ENCODE data around the gene KRIT1.
"Not testable (repeated sequence)": the region's sequence is repeated elsewhere in the genome, so short reads cannot be mapped to it uniquely, and the experiment has no call there.

The KRIT1 gene

DNA sequence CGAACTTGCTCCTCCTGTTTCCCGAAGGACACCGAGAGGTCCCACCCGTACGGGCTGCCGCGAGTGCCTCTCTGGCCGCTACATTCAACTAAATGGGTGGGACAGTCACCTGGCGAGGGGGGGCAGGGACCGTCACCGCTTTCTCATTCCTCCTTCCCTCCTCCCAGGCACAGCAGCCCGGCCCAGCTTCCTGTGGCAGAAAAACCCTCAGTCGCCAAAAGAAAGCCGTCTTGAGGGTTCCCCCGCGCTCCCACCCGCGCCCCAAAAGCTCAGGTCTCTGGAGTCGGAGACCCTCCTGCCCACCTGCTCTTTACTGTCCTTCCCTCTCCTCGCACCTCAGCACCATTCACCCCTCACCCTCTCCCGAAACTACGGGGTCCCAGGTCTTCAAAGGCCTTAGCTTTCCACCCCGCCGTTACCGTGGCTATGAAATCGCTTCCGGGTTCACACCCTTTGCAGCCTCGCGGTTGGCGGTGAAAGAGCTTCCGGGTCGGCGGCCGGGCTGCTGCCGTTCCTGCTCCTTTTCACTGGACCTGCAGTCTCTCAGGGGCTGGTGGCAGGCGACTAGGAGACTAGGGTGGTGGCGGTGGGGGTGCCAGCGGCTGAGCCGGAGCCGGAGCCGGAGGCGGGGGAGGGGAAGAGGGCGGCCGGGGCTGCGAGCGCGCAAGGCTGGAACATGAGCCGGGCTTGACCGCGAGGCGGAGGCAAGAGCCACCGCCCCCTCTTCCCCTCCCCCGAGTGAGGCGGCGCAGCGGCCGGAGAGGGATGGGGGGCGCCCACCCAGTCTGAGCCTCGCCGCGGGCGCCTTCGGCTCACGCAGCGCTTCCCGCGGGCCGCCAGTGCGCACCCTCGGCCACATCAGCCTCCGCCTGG is at the start of gene KRIT1, which contains the start of gene ANKIB1:
Gene KRIT1, minus strand, starts transcription at position 428 of the 873 bp plus-strand sequence. CDS start 3,779 bp downstream, outside the sequence.
Gene ANKIB1, plus strand, starts transcription at position 488 of the 873 bp plus-strand sequence. CDS start 49,005 bp downstream, outside the sequence.
- peak; percentile 46 for DNase-seq (ENCODE audit: low read depth, low spot score)

GRCh38 chr7:92295391-92295790 is 49.7 kb upstream of the KRIT1 start:
- no peak for DNase-seq (ENCODE audit: low read depth, low spot score)

GRCh38 chr7:92293896-92294590 is 48.3 kb upstream of the KRIT1 start:
- no peak for DNase-seq (ENCODE audit: low read depth, low spot score)

DNA sequence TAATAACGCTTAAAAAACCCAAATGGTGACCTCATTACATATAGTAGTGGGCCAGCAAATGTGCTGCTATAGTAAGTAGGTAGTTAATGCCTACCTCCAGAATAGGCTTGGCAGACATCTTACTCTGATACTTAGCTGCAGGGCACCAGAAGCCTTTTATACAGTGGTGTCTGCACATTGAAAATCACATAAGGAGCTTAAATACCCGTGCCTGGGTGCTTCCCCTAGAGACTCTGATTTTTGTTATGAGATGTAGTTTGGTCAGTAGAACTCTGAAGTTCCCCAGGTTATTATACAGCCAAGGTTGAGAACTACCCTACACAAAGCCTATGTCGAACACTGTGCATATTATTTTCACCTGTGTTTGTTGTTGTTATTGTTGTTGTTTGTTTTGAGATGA is 47.3 kb upstream of the KRIT1 start:
- DNase-seq (ENCODE audit: low read depth, low spot score): no peak

DNA sequence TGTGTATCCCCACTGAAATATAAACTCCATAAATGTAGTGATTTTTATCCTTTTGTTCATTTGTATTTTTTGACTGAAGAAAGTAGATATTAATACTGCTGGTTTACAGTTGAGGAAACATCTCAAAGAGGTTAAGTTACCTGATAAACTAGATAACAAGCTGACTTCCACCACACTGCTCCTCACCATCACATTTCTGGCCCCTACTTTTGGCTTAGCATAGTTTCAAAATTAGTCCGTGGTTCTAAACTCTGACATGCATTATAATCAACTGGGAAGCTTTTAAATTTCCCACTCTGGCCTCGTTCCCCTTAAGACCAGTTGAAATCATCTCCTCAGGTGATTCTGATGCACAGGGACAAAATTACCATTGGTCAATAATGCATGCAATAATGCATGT is 43.6 kb upstream of the KRIT1 start:
- no peak for DNase-seq (ENCODE audit: low read depth, low spot score)

- DNase-seq (ENCODE audit: low read depth, low spot score): no peak
These were observed 37.2 kb upstream of the KRIT1 start for GRCh38 chr7:92282930-92283329.

DNA sequence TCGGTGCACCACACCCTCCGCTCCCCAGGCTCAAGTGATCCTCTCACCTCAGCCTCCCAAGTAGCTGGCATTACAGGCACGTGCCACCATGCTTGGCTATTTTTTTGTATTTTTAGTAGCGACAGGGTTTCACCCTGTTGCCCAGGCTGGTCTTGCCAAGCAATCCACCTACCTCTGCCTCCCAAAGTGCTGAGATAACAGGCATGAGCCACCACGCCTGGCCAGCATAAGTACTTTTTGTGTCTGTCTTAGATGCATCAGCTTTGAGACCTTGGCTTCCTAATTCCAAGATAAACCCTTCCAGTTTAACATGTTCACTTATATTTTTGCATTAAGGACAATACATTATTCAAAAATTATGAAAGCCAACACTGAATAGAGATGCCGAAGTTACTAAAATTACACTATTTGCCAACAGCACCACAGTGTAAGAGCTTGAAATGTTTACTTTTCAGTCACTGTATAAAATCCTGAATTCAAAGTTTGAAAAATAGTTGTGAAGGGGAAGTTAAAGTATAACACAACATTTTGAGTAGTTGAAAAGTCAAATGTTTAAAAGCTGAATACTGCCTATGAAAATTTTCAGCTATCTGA is 36.6 kb upstream of the KRIT1 start:
- DNase-seq (ENCODE audit: low read depth, low spot score): no peak

- no peak for DNase-seq (ENCODE audit: low read depth, low spot score)
These were observed 35.3 kb upstream of the KRIT1 start for GRCh38 chr7:92281031-92281430.

GRCh38 chr7:92279396-92280031 is 33.8 kb upstream of the KRIT1 start:
- DNase-seq (ENCODE audit: low read depth, low spot score): no peak

GRCh38 chr7:92276460-92276864 is 30.7 kb upstream of the KRIT1 start:
- no peak for DNase-seq (ENCODE audit: low read depth, low spot score)

DNA sequence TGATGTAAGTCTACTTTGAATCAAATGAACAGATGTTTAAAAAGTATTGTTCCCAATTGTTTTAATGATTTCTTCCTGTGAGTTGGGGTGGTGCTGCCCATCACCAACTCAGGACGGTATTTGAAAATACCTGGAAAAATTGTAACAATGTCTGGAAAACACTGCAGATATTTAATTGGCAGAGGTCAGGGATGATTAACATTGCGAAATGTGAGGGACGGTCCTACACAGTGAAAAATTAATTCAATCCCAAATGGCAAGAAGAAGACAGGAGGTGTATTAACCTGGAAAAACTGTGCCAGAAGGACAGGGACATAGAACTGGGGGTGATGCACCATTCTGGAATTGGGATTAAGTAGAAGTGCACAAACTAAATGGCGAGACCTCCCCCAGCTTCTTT is 29.6 kb upstream of the KRIT1 start:
- no peak for DNase-seq (ENCODE audit: low read depth, low spot score)

DNA sequence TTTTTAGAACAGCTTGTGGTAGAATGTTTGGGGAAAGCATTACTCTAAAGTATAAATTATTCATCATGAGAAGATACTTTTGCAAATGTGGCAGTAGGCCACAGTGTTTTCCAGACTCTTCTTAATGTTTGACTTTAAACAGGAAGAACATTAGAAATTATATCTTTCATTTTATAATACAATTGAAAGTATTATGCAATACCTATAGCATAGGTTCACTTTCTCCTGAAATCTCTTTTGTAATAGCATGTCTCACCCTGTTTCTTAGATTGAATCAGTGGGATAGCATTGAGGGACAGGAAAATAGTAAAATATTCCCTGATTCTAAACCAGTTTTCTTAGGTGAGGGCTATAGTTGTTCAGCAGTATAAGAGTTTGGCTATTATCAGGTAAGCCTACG is 23.2 kb upstream of the KRIT1 start:
- no peak for DNase-seq (ENCODE audit: low read depth, low spot score)

DNA sequence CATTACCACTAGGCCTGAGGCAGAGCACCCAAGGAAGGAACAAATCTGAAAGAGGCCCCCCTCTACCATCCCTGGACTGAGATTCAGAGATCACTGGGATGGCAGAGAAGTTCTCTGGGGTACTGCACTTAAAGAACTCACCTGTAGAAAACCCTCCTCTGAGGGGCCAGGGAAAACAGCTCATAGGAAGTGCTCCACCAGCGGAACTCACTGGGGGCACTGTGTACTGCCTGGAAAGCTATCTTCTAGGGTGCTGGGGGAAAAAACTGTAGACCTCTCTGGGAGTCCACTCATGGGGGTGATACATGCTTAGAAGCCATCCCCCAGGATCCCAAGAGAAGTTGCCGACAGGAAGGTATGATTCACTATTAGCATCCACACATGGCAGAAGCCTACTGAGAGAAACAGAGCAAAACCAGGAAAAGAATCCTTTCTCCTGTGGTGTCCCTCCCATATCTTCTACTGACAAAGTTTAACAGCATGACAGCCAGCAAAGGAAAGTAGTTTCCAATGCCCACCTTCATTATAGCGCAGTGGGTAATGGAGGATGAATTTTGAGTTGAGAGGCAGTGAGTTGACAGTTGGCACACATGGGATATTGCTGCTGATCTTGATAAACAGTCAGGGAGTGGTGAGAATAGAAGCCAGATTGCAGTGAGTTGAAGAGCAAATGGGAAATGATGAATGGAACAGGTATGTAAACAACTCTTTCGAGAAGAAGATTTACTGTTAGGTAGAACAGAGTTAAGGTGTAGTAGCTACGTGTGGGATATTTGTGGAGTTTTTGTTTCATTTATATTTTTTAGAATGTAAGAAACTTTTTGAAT is 20.9 kb upstream of the KRIT1 start:
- DNase-seq (ENCODE audit: low read depth, low spot score): no peak

DNA sequence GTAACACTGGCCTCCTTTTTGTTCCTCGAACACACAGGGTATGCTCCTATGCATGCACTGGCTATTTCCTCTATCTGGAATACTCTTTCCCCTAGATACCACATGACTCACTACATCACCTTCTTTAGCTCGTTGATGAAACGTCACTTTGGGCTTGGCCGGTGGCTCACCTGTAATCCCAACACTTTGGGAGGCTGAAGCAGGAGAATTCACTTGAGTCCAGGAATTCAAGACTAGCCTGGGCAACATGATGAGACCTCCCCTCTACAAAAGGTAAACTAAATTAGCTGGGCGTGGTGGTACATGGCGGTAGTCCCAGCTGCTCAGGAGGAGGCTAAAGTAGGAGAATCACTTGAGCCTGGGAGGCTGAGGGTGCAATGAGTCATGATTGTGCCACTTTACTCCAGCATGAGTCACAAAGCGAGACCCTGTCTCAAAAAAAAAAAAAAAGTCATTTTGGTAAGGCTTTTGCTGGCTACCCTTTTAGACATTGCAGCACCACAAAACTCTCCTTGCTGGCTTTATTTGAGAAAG is 14.6 kb upstream of the KRIT1 start:
- DNase-seq (ENCODE audit: low read depth, low spot score): no peak

DNA sequence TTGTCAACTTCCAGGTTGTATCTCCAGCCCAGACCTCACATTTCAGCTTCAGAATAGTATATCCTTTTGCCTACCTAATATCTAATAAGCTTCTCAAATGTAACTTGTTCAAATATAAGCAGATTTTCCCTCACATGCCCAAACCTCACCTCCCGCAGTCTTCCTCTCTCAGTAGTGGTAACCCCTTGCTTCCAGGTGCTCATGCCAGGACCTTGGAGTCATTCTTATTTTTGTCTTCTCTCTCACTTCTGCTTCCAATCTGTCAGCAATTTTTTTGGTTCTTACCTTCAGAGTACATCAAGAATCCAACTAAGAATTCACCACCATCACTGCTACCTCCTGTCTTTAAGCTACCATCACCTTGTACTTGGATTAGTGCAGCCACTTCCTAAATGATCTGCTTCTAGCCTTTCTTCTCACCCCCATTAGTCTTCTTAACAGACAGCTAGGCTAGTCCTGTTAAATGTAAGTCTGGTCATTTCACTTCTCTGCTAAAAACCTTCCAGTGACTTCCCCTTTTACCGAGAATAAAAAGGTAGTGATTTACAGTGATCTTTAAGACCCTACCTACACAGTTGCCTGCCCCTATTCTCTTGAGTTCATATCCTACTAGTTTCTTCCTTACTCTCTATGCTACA is 14.0 kb upstream of the KRIT1 start:
- DNase-seq (ENCODE audit: low read depth, low spot score): no peak

GRCh38 chr7:92259062-92259461 is 13.3 kb upstream of the KRIT1 start:
- no peak for DNase-seq (ENCODE audit: low read depth, low spot score)

DNA sequence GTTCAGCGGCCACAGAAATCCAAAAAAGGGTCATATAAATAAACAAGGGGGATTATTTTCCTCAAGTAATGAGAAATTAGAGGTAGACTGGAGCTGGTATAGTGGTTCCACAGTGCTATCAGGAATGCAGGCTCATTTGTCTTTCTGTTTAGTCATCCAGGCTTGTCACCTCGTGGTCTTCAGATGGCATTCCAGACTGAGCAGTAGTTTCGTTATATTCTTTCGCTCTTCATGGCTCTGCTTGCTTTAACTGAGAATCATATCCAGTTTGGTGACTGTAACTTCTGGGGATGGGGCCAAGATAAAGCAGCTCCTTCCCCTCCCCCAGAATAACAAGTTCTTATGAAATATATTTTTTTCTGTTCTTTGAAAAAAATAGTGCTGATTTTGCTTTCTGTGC is 9.6 kb upstream of the KRIT1 start:
- DNase-seq (ENCODE audit: low read depth, low spot score): peak; percentile 17

DNA sequence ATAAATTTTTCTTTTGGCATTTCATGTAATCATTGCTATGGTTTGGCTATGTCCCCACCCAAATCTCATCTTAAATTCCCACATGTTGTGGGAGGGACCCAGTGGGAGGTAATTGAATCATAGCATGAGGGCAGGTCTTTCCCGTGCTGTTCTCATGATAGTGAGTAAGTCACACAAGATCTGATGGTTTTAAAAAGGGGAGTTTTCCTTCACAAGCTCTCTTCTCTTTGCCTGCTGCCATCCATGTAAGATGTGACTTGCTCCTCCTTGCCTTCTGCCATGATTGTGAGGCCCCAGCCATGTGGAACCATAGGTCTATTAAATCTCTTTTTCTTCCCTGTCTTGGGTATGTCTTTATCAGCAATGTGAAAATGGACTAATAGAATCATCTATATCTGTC is 9.1 kb upstream of the KRIT1 start:
- DNase-seq (ENCODE audit: low read depth, low spot score): not testable (repeated sequence)

GRCh38 chr7:92253251-92253650 is 7.5 kb upstream of the KRIT1 start:
- DNase-seq (ENCODE audit: low read depth, low spot score): no peak

DNA sequence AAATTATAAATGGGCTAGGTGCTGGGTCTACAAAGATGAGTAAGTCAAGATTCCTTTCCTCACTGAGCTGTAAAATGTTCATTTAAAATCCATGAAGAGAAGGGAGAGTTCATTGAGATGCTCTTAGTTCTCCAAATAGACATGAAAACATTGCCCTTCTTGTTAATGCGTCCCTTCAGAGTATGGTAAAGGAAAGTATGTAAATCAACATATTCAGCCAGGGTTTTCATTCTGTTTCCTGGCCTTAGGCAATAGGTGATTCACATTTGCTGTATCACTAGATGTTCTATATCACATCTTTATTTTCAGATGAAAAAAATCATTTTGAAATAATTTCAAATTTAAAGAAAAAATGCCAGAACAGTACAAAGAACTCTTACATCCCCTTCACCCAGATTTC is 5.5 kb upstream of the KRIT1 start:
- DNase-seq (ENCODE audit: low read depth, low spot score): no peak
